Embryonic facial prominence (tissue), 1 donor: ENCODE data around the gene ENPP7.

Experiments used
- DNase-seq: peaks from one replicate; pipeline ENCODE4 v3.0.0-alpha.2; 2016; ENCODE audit errors: extremely low spot score

The ENPP7 gene

DNA sequence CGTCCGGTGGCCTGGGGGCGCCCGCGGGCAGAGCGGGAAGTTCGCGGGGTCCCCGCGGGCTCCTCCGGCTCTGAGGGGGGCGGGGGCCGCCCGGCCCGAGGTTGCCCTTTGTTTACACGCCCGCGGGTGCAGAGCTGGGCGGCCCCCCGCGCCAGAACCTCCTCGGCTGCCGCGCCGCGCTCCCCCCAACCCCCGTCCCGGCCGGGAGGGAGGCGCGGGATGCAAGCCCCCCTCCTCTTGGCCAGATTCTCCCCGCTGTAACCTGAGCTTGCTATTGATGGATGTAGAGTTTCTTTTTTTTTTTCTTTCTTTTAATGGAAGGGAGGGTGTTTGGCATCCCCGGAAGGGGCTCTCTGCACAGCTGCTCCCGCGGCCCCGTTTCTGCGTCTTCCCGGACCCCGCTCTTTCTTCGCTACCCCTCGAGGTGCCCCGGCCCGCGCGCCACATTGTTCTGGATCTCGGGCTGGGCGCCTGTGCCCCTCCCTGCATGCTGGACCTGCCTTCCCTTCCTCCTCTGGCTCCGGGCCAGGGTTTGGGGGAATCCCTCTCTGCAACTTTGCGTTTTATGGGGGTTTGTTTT is 47.9 kb downstream of the ENPP7 start:
- DNase-seq, result no peak

DNA sequence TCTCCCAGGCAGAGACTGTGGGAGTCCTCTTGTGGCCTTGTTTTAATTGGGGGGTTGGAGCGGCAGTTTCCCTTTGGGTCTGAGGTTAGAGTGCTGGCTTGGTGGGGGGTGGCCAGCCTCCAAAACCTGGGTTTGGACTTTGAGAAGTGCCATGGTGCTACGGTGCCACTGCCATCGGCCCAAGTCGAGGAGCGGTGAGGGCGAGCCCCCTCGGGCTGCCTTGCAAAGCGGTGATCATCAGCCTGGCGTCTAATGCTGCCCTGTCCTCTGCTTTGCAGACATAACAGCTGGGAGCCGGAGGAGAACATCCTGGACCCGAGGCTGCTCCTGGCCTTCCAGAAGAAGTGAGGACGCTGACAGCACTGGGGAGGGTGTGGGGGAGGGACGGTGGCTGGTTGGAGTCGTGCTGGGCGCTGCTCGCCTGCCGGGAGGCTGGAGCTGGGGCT is 48.4 kb downstream of the ENPP7 start:
- DNase-seq, result no peak

DNA sequence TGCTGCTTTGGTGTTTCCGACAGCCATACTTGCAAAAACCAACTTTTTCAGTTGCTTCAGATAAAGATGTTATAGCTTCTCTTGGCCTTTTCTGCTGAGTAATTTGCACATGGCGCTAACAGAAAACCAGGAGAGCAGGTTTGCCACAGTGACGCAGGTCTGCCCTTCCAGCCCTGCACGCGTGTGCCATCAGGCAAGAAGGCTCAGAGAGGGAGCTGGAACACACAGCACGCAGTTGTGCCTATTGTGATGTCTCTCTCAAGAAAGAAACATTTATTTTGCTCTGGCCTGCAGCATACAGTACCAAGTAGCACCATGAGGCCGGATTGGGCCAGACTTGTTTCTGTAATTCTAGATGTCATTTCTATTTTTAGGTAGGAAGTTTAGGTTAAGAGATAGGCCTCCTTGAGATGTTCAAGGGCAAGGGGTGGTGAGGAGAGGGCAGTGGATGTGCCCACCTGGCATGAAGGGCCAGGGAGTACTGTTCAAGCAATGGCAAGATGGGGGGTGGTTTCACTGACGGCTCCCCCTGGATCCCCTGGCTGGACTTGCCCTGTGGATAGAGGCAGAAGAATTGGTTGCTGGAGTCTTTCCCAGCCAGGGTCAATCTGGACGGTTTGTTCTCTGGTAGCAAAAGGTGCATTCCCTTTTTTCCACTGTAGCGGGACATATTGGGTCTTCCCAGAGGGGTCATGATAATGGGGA is 49.1 kb downstream of the ENPP7 start:
- no peak for DNase-seq

DNA sequence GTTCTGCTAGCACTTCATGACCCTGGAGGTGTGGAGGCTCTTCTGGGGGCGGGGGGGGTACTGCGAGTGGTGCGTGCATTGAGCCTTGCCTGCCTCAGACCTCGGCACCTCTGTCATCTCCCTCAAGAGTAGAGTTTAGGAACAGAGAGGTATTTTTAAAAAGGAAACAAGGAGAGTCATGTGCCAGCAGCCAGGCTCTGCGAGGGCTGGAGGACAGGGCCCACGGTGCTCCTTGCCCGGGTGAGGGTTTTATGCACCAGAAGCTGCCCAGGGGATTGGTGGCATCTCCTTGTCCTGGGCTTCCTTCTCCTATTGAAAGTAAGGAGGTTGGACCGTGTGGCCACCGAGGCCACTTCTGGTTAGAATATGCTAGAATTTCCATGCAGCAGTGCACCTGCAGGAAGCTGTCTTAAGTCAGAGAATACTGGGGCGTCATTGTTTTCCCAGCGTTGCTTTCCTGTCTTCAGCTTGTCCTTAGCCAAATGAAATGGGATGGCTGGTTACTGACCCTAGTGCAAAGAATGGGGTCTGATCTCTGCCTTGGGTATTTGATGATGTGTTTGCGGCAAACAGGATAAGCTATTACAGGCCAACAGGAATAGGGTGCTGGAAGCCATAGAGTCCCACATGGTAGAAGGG is 50.4 kb downstream of the ENPP7 start:
- no peak for DNase-seq

DNA sequence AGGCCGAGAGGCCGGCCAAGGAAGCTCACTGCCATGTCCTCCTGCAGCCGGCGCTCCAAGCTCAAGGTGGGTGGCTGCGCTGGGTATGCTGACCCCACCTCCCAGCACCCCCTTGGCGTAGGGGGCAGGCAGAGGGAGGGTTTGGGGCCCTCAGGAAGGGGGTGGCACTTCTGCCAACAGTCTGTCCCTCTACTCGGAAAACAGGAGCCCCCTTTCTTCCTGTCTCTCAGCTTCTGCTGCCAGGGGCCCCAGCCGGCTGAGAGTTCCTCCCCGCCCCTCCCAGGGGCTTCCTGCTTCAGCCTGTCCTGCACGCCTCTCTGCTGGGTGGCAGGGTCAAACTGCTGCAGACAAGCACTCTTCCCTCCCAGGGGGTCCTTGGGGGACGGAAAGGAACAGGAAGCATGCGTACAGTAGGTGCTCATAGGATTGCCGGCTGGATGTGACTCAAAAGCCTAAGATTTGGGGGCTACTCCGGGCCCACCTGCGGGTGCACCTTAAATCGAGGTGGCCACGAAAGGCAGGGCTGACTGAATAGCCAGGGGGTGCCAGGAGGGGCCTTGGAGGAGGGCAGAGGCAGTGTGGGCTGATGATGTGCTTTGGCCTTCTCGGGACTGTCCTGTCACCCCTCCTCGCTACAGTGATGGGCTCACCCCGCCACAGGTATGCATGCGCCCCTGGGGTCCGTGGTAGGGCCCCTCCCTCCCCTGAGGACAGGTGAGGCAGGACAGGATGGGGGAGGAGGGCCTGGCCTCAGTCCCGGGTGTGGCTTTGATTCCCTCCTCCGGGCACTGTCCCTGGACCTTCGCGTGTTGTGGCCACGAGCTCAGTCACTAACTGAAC is 51.2 kb downstream of the ENPP7 start:
- DNase-seq, result no peak

DNA sequence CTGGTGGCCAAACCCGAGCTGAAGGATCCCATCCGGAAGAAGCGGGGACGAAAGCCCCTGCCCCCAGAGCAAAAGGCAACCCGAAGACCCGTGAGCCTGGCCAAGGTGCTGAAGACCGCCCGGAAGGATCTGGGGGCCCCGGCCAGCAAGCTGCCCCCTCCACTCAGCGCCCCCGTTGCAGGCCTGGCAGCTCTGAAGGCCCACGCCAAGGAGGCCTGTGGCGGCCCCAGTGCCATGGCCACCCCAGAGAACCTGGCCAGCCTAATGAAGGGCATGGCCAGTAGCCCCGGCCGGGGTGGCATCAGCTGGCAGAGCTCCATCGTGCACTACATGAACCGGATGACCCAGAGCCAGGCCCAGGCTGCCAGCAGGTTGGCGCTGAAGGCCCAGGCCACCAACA is 53.1 kb downstream of the ENPP7 start:
- no peak for DNase-seq

DNA sequence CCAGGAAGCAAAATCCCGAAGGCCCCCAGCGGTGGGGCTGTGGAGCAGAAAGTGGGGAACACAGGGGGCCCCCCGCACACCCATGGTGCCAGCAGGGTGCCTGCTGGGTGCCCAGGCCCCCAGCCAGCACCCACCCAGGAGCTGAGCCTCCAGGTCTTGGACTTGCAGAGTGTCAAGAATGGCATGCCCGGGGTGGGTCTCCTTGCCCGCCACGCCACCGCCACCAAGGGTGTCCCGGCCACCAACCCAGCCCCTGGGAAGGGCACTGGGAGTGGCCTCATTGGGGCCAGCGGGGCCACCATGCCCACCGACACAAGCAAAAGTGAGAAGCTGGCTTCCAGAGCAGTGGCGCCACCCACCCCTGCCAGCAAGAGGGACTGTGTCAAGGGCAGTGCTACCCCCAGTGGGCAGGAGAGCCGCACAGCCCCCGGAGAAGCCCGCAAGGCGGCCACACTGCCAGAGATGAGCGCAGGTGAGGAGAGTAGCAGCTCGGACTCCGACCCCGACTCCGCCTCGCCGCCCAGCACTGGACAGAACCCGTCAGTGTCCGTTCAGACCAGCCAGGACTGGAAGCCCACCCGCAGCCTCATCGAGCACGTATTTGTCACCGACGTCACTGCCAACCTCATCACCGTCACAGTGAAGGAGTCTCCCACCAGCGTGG is 53.7 kb downstream of the ENPP7 start:
- no peak for DNase-seq

DNA sequence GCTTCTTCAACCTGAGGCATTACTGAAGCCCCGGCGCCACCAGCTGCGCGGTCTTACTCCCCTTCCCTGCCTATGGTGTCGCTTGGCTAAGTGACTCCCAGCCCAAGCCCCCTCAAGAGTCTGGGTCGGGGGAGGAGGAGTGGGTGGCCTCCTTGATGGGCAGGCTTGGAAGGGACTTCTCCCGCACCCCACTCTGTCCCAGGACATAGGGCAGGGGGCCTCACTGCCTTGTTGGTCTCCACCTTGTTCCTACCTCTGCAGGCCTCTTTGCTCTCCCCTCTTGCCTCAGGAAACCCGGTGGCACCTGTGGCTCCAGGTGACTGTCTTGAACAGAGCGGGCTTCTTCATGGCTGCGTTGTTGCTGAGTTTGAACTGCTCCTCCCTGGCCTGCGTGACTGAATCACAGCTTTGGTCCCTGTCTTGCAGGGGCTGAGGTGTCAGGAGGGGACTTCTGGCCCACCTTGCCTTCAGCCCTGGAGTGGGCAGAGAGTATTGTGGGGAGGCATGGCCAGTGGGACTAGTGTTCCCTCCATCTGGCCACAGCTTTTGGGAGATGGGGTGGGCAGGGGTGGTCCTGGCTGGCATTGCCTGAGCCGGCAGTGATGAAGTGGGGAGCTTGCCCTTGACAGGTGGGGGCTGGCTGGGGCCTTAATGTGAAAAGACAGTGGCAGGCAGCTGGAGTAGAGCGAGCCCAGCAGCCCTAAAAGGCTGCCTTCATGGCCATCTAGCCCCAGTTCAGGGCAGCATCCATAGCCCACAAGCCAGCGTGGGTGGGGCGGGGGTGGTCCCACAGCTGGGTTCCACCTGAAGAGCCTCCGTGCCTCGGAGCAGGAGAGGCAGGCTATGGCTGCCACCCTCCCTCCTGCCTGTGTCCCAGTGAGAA is 54.5 kb downstream of the ENPP7 start:
- no peak for DNase-seq

DNA sequence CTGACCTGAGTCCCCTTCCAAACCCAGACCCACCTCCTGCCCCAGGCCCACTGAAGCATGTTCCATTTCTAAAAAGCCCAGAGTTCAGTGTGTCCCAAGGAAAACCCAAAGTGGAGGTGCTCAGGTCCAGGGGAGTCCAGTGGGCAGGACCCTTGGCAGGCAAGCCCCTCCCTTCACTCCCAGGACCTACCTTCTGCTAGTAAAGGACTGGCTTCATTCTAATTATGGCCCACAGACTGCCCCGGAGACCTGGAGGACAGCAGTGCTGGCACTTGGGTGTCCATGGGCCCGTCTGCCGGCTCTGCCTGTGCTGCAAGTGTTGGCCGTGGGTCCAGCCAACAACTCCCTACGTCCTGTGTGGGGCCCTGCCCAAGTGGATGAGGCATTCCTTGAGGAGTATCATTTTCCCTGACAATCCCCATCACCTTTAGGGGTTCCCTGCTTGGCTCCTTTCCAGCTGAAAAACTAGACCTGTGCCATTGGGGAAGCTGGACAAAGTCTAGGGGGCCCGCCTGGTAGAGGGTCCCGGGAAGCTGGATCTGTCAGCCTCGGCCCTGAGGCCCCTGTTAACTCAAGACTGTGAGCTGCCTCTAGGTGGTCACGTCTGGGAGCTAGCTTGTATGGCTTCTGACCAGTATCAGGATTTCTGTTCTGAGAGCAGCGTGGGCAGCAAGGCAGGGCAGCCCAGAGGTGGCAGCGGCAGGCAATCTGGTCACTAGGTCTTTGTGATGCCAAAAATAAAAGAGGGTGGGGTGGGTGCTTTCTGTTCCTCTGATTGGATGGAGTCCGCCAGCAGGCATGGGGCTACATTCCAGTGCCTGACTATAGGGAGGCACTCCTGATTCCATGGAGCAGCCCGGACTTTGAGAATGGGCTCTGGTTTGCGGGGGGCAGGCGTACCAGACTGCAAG is 55.4 kb downstream of the ENPP7 start:
- no peak for DNase-seq

DNA sequence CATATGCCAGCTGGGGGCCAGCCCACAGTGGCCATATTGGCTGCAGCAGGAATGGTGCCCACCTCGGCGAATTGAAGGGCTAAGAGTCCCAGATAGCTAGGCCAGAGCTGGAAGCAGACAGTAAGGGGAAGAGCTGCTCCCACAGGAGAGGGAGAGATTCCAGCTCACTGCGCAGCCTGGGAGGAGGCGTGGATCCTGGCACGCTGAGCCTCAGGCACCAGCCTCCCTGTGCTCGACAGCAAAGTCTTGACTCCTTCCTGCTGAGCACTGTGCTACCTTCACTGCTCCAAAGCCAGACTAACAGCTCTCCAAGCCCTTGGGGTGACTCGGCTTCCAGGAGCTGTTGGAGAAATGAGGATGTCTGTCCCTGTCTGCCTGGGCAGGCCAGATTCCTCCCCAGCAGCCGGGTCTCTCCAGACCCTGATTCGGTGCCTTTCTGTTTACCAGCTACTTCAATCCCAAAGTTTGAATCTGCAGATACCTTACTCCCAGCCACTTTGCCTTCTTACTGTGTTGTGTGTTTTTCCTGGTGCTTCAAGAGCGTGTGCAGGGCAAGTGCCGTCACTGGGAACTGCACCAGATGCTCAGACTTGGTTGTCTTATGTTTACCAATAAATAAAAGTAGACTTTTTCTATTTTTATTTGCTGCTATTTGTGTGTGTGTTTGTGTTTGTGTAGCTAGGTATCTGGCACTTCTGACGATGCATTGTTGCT is 56.3 kb downstream of the ENPP7 start:
- no peak for DNase-seq

DNA sequence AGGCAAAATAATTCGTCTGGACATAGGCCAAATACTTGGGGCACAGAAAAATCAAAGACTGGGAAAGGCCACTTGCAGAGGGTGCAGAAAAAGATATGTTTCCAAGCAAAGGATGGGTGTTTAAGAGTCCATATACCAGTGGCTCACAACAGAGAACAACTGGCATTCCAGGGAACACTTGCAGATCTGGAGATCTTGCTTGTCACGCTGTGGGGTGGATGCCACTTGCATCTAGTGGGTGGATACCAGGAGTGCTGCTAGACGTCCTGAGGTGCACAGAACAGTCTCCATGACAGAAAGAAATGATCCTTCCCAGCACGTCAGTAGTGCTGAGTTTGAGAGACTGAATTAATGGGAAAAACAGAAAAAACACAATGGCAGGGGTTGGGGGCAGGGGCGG is 57.7 kb downstream of the ENPP7 start:
- DNase-seq, result no peak

DNA sequence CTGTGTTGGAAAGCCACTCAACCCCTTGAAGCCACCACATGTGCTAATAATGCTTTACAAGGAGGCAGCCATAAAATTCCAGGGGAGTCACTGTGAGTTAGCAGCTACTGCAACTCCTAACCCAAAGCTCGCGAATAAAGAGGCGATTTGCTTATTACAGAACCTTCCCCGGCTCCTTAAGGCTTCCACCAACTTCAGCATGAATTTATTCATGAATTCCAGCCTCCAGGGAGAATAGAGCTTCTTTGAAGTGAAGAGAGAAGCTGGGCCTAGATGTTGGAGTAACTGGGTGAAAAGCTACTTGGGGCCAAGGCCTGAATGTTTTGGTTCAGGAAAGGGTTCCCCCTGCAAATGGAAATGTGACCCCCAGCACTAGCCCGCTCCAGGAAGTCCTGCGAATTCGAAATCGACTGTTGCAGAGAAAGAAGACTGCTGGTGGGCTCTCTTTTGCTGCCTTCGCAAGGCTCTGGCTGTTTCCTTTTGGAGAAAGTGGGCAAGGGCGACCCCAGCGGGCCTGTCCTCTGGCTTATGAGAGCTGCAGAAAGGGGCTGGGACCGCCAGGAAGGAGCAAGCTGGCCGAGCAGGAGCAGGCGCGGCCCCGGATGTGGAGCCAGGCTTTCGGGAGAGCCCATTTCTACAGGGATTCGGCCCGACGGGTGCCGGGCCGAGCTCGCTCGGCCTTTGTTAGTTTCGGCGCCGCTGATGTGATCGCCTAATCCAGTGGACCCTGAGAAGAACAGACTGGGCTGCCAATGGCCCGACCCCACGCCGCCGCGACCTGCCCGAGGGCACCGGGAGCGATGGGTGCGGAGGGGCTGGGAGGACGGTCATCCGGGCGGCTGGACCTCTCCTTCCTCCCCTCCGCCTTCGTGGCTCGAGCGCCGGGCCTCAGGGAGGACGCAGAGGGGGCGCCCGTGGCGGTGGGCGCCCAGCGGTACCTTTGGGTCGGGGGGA is 58.5 kb downstream of the ENPP7 start:
- DNase-seq, result no peak

DNA sequence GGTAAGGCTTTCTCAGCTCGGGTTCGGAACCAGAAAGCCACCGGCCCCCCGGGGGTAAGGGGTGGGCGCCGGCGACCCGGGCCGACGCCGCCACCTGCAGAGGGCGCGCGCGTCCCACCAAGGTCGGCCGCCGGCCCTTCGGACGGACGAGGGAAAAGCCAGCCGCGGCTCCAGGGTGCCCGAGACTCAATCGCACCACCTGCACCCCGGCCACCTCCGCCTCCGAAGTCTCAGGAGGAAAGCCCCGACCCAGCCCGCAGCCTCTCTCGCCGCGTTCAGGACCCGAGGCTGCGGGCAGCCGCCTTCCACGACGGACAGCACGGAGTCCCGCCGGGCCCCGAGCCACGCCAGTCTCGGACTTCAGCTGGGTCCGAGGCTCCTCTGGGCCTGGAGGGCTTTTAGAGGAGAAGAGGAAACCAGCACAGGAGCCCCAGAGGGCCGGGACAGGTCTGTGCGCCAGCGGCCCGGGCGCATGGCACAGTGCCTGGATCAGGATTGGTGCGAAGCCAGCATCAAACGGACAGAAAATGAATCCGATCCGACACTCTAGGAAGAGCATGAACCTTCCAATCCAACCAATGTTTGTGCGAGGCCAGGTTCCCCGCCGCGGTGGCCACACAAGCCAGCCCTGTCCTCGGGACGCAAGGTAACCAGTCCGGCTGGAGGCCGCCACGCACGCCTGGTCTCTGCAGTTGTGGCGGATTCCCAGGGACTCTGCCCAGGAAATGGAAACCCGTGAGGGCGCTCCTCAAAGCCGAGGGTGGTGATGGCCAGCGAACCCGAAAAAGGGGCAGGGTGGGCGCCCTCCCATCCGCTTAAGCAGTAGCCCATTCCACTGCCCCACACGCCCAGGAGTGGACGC is 59.4 kb downstream of the ENPP7 start:
- no peak for DNase-seq

DNA sequence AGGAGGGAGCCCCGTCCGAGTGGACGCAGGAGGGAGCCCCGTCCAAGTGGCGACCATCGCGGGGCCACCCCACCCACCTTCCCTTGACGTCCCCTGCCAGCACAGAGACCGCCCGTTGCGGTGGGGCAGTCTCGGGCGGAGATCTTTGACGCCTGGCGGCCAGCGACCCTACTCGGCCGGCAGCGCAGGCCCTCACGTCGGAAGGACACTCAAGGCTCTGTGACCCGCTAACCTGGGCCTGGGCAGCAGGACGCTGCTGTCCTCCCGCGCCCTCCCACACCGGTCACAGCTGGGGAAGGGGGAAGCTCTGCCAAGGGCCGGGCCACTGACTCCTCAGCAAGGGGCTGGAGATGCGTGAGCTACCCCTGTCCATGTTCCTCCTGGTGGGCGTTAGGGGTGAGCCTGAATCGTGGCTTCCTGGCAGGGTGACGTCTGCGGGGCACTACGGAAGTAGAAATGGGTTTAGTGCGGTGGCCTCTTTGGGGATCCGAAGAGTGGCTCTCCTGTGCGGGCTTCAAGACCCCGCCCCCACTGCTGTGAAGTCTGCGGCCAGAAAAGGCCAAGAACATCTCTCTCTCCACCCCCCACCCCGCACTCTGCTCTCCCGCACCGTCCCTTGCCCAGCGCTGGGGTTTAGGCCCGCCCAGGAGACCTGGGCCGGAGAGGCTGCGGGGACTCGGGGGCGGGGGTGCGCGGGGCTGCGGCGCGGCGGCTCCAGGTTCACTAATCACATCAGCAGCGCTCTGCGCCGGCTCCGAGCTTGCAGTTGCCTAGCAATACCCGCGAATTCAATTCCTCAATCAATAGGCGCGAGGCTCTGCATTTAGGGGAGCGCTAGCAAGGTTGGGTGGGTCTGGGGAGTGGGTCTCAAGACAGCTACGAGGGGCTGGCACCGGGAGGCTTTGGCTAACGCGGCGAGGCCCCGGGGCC is 60.3 kb downstream of the ENPP7 start:
- DNase-seq, result no peak

DNA sequence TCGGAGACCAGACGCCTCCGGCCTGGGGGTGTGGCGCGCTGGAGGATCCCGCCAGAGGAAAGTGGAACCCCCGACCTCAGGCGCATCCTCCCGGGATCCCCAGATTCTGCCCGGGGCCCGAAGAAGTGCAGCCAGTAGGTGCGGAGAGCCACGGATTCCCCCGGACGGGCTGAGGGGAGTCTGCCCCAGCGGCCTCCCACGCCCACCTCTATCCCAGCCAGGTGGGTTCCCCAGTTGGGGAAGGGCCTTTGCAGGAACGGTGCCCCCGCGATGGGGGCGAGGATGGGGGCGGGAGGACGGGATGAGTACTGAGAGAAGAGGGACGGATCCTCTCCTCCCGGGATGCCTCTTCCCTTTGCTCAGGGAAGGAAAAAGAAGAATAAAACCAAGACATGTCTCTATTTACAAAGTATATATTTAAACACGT is 61.0 kb downstream of the ENPP7 start:
- DNase-seq, result no peak
